Measurements from ENCODE around the gene TIMM21. TPM values are rescaled to one million over a fixed set of nuclear protein-coding genes. Genes with fewer than 3 reads are reported as not detected.

TIMM21 gene
- polyA plus RNA-seq, 1 donor from 2014 or later = 59.2 TPM

GRCh38 chr18:74137920-74138538, 10.3 kb upstream of the TIMM21 start:
- Histone ChIP-seq H3K79me2 (replicated peaks; ENCODE audit: insufficient read depth, low read length) (no peaks in the 10 kb centered on the region), H3K4me2 (ENCODE audit: low read length) (no peak overlapping the region), H3K4me3 (ENCODE audit: low read length) (no peak overlapping the region), H3F3A (ENCODE audit: insufficient read depth, low read length, poor library complexity, severe bottlenecking) (no peaks in the 10 kb centered on the region), H3K9me3 (ENCODE audit: low read length) (no peaks in the 10 kb centered on the region), H3K27me3 (ENCODE audit: insufficient read depth, low read depth, low read length) (no peaks in the 10 kb centered on the region), H3K9ac (ENCODE audit: low read length) (no peak overlapping the region), H2AFZ (ENCODE audit: low read depth, low read length) (no peak overlapping the region), H3K9me2 (ENCODE audit: insufficient read depth, low read length) (no peaks in the 10 kb centered on the region), H3K27ac (ENCODE audit: low read length) (no peak overlapping the region), H4K20me1 (ENCODE audit: insufficient read depth) (no peaks in the 10 kb centered on the region), H3K36me3 (ENCODE audit: insufficient read depth, low read length) (no peaks in the 10 kb centered on the region)
- TF ChIP-seq SMC3 (conservative IDR thresholded peaks at IDR 0.05; ENCODE audit: poor library complexity) (no peak), EP300 (conservative IDR thresholded peaks at IDR 0.05; ENCODE audit: poor library complexity, severe bottlenecking) (no peak), RAD21 (conservative IDR thresholded peaks at IDR 0.05) (no peak), REST (IDR thresholded peaks at IDR 0.05; ENCODE audit: borderline replicate concordance) (no peak), MXI1 (conservative IDR thresholded peaks at IDR 0.05; ENCODE audit: poor library complexity, severe bottlenecking) (no peak), TAF1 (IDR thresholded peaks at IDR 0.05; ENCODE audit: low read depth) (no peak), CTCF (IDR thresholded peaks at IDR 0.05; ENCODE audit: poor library complexity, severe bottlenecking) (no peak), EZH2 (IDR thresholded peaks at IDR 0.05; ENCODE audit: borderline replicate concordance, insufficient read depth, low read length, poor library complexity, severe bottlenecking) (no peak)

GRCh38 chr18:74139411-74139810, 8.9 kb upstream of the TIMM21 start:
- Histone ChIP-seq H3K9me2 (ENCODE audit: insufficient read depth, low read length) (no peaks in the 10 kb centered on the region), H4K20me1 (ENCODE audit: insufficient read depth) (no peaks in the 10 kb centered on the region), H3K27me3 (ENCODE audit: insufficient read depth, low read depth, low read length) (no peaks in the 10 kb centered on the region), H2AFZ (ENCODE audit: low read depth, low read length) (no peak overlapping the region), H3K9me3 (ENCODE audit: low read length) (no peaks in the 10 kb centered on the region), H3K79me2 (replicated peaks; ENCODE audit: insufficient read depth, low read length) (no peaks in the 10 kb centered on the region), H3F3A (ENCODE audit: insufficient read depth, low read length, poor library complexity, severe bottlenecking) (no peaks in the 10 kb centered on the region), H3K4me2 (ENCODE audit: low read length) (no peak overlapping the region), H3K36me3 (ENCODE audit: insufficient read depth, low read length) (no peaks in the 10 kb centered on the region), H3K9ac (ENCODE audit: low read length) (no peak overlapping the region), H3K4me3 (ENCODE audit: low read length) (no peak overlapping the region), H3K27ac (ENCODE audit: low read length) (no peak overlapping the region)
- TF ChIP-seq TAF1 (IDR thresholded peaks at IDR 0.05; ENCODE audit: low read depth) (no peak), EZH2 (IDR thresholded peaks at IDR 0.05; ENCODE audit: borderline replicate concordance, insufficient read depth, low read length, poor library complexity, severe bottlenecking) (no peak), MXI1 (conservative IDR thresholded peaks at IDR 0.05; ENCODE audit: poor library complexity, severe bottlenecking) (no peak), REST (IDR thresholded peaks at IDR 0.05; ENCODE audit: borderline replicate concordance) (no peak), RAD21 (conservative IDR thresholded peaks at IDR 0.05) (no peak), POLR2AphosphoS5 (IDR thresholded peaks at IDR 0.05) (no peak), SMC3 (conservative IDR thresholded peaks at IDR 0.05; ENCODE audit: poor library complexity) (no peak), CTCF (IDR thresholded peaks at IDR 0.05; ENCODE audit: poor library complexity, severe bottlenecking) (no peak), EP300 (conservative IDR thresholded peaks at IDR 0.05; ENCODE audit: poor library complexity, severe bottlenecking) (no peak)

All from neural cell (in vitro differentiated cells).